Panc1 (cell line): Measurements from ENCODE around the gene PSD4. TPM values are rescaled to one million over a fixed set of nuclear protein-coding genes. Genes with fewer than 3 reads are reported as not detected.

Source experiments
- ATAC-seq: fragments of 200-7000 bp; cut with Tn5 transposase; 2 replicates; pipeline ENCODE4 v1.9.1; 2020; ENCODE audit warnings: mild to moderate bottlenecking, moderate library complexity
- BruUV-seq: library from RNA; stranded (reverse); fragments of 400-500 nt; replicated peaks from 2 replicates; lab custom pipeline; 2021; lab: Mats Ljungman, UMichigan
- CTCF ChIA-PET: fragments of 300-600 bp; sonication (Branson Sonifier 250); formaldehyde crosslinking; loops from one replicate; lab custom pipeline; 2022; ENCODE audit warnings: antibody characterized with exemption; lab: Charles Lee
- POLR2A ChIA-PET: fragments of 300-600 bp; sonication (Branson Sonifier 250); formaldehyde crosslinking; loops from one replicate; lab custom pipeline; 2022; ENCODE audit warnings: antibody characterized with exemption; lab: Charles Lee
- DNase-seq: peaks from one replicate; pipeline ENCODE4 v3.0.0-alpha.2; 2010; ENCODE audit warnings: low read depth, low spot score
- H3K27ac ChIP-seq: 2 replicates; pipeline ENCODE4 v1.5.1; 2011; ENCODE audit warnings: mild to moderate bottlenecking, low read length, inconsistent platforms
- H3K27me3 ChIP-seq: fragments of 200-500 bp; sonication (Bioruptor generic); 2 replicates; pipeline ENCODE4 v1.6.0; 2014; ENCODE audit warnings: low read length, inconsistent platforms; ENCODE audit not compliant: control insufficient read depth, insufficient read depth
- H3K36me3 ChIP-seq: fragments of 200-500 bp; sonication (Bioruptor generic); 2 replicates; pipeline ENCODE4 v1.5.1; 2014; ENCODE audit warnings: inconsistent platforms, mild to moderate bottlenecking, low read length, moderate library complexity; ENCODE audit not compliant: control insufficient read depth, insufficient read depth
- H3K4me1 ChIP-seq: 2 replicates; pipeline ENCODE4 v1.5.1; 2011; ENCODE audit warnings: inconsistent platforms, mild to moderate bottlenecking, low read length, moderate library complexity; ENCODE audit not compliant: control insufficient read depth, insufficient read depth
- H3K4me3 ChIP-seq, 2 experiments: 2 replicates each; pipeline ENCODE4 v1.5.1; 2011 to 2012; ENCODE audit warnings: low read depth in 2 of 2, low read length in 2 of 2, mild to moderate bottlenecking in 2 of 2, inconsistent platforms in 1 of 2, moderate library complexity in 1 of 2
- H3K9me3 ChIP-seq: fragments of 200-500 bp; sonication (Bioruptor generic); 2 replicates; pipeline ENCODE4 v1.5.1; 2014; ENCODE audit warnings: low read depth, mild to moderate bottlenecking, inconsistent platforms, low read length, moderate library complexity; ENCODE audit not compliant: control insufficient read depth, insufficient read depth
- CTCF ChIP-seq: fragments of 450-650 bp; IDR thresholded peaks from 2 replicates; pipeline ENCODE4 v1.5.1; 2017; ENCODE audit warnings: mild to moderate bottlenecking
- POLR2AphosphoS5 ChIP-seq: IDR thresholded peaks from 2 replicates; pipeline ENCODE4 v1.6.1; 2012; ENCODE audit warnings: mild to moderate bottlenecking, low read depth, low read length, moderate library complexity
- REST ChIP-seq, 2 experiments: IDR thresholded peaks; 2 replicates each; pipeline ENCODE4 v1.6.1; 2011 to 2012; ENCODE audit warnings: low read depth in 2 of 2, control low read depth in 1 of 2, low read length in 1 of 2, mild to moderate bottlenecking in 1 of 2, moderate library complexity in 1 of 2; ENCODE audit not compliant: insufficient read depth in 1 of 2
- SIN3A ChIP-seq: IDR thresholded peaks from 2 replicates; pipeline ENCODE4 v1.6.1; 2012; ENCODE audit warnings: low read depth, mild to moderate bottlenecking, low read length, moderate library complexity, borderline replicate concordance; ENCODE audit not compliant: insufficient read depth
- TCF7L2 ChIP-seq: IDR thresholded peaks from 2 replicates; pipeline ENCODE4 v1.6.1; 2011; ENCODE audit warnings: mild to moderate bottlenecking, low read depth, low read length, inconsistent platforms
- in situ Hi-C: cut with HindIII; loops from 2 replicates; pipeline ENCODE4 v1.10.0; 2016; ENCODE audit warnings: low sequenced_read_pairs, low pct_unique_long_range_greater_than_20kb
- intact Hi-C: fragments of 100-400 bp; cut with micrococcal nuclease; formaldehyde crosslinking; loops from one replicate; pipeline ENCODE4 v1.10.0; 2022; ENCODE audit not compliant: unreplicated experiment
- total RNA-seq: library from RNA; stranded (reverse); gene quantifications from one replicate; pipeline ENCODE4 v1.2.1, GENCODE V29; 2021; ENCODE audit not compliant: unreplicated experiment

Gene PSD4
- total RNA-seq, 1 experiment from 2014 or later, result 3.6 TPM

GRCh38 chr2:113181258-113182051, 7.7 kb downstream of the PSD4 start:
- Histone ChIP-seq H3K4me3 (no peak overlapping the region), H3K27me3 (no peaks in the 10 kb centered on the region), H3K27ac (no peak overlapping the region), H3K9me3 (no peaks in the 10 kb centered on the region), H3K36me3 (no peaks in the 10 kb centered on the region), H3K4me1 (no peaks in the 10 kb centered on the region)
- intact Hi-C loops, result no loop called here
- CTCF ChIA-PET, result interaction anchor here (0.7 kb wide), 1 partner anchor 18 kb away, joined by 9 read pairs; no protein-coding TSS in a partner anchor
- in situ Hi-C loops, result no loop called here
- ATAC-seq (no peak), DNase-seq (no peak)
- BruUV-seq, result no TSS peak
- POLR2A ChIA-PET, result interaction anchor here (0.6 kb wide), 1 partner anchor 23 kb away, joined by 3 read pairs; no protein-coding TSS in a partner anchor
- TF ChIP-seq POLR2AphosphoS5 (no peak), TCF7L2 (no peak), REST (IDR thresholded peaks at IDR 0.05; ENCODE audit: insufficient read depth in 1 of 2, low read depth in 2 of 2, low read length in 1 of 2) (no peak), CTCF (no peak), SIN3A (no peak)

- intact Hi-C loops (no loop called here), in situ Hi-C loops (no loop called here)
- CTCF ChIA-PET, result interaction anchor here (1.4 kb wide), 1 partner anchor 44 kb away, joined by 3 read pairs; no protein-coding TSS in a partner anchor
Observed at GRCh38 chr2:113182471-113183260, 8.9 kb downstream of the PSD4 start.

More at GRCh38 chr2:113182471-113183260, 8.9 kb downstream of the PSD4 start:
- no TSS peak for BruUV-seq
- Histone ChIP-seq H3K4me3 (no peak overlapping the region), H3K4me1 (no peaks in the 10 kb centered on the region), H3K27ac (no peak overlapping the region), H3K9me3 (no peaks in the 10 kb centered on the region), H3K36me3 (no peaks in the 10 kb centered on the region), H3K27me3 (no peaks in the 10 kb centered on the region)
- no peak for TF ChIP-seq REST (IDR thresholded peaks at IDR 0.05; ENCODE audit: insufficient read depth in 1 of 2, low read depth in 2 of 2, low read length in 1 of 2)
- TF ChIP-seq CTCF, result no peak
- ATAC-seq (no peak), DNase-seq (no peak)
- POLR2A ChIA-PET, result no interaction called here
